Spinal cord (tissue), 10 donors: ENCODE measurements around the gene TDRD10. TPM values are rescaled to one million over a fixed set of nuclear protein-coding genes. Genes with fewer than 3 reads are reported as not detected.

Experiments
- DNase-seq, 6 donors: peaks; one replicate each; pipeline versions ENCODE4 v3.0.0 to v3.0.0-alpha.2; 2013 to 2015; ENCODE audit warnings: low spot score in 6 of 6, low read depth in 4 of 6
- H3K27ac ChIP-seq: one replicate; pipeline ENCODE4 v1.5.1; 2013; ENCODE audit warnings: low read depth, low read length, control low read depth
- H3K27me3 ChIP-seq: one replicate; pipeline ENCODE4 v1.6.1; 2013; ENCODE audit warnings: low read length; ENCODE audit not compliant: control insufficient read depth, insufficient read depth
- H3K36me3 ChIP-seq: one replicate; pipeline ENCODE4 v1.6.1; 2013; ENCODE audit warnings: low read length; ENCODE audit not compliant: control insufficient read depth, insufficient read depth
- H3K4me1 ChIP-seq: one replicate; pipeline ENCODE4 v1.6.1; 2013; ENCODE audit warnings: low read length; ENCODE audit not compliant: control insufficient read depth, insufficient read depth
- H3K4me3 ChIP-seq: one replicate; pipeline ENCODE4 v1.5.1; 2013; ENCODE audit warnings: low read depth, low read length, control low read depth
- H3K9me3 ChIP-seq: one replicate; pipeline ENCODE4 v1.6.1; 2013; ENCODE audit warnings: low read length; ENCODE audit not compliant: control insufficient read depth, insufficient read depth
- WGBS: methylation state at CpG from one replicate; pipeline ENCODE4 v1.1.5; 2013; ENCODE audit warnings: missing lambda C conversion rate; ENCODE audit not compliant: insufficient coverage; 5-methylcytosine and 5-hydroxymethylcytosine counted together
- polyA plus RNA-seq, 2 donors: library from polyadenylated mRNA; unstranded; fragments of 120-200 nt; gene quantifications; one replicate each; pipeline ENCODE4 v1.2.1, GENCODE V29; 2013; ENCODE audit not compliant: insufficient read length in 2 of 2
- total RNA-seq, 2 donors: library from RNA; depleted of rRNA in 1 of 2; stranded (reverse); fragments of 120-200 nt in 1 of 2; fragments of >200 nt in 1 of 2; gene quantifications; one replicate each; pipeline versions ENCODE4 v1.2.3 to v1.2.4, GENCODE V29; 2013 to 2014
- donor health status: healthy.

Gene TDRD10
- total and polyA plus RNA-seq, 4 donors: 0.40 to 3.1 (median 1.5) TPM

- H3K27ac ChIP-seq: no peak overlapping the region
- H3K36me3 ChIP-seq: no peaks in the 10 kb centered on the region
- H3K4me1 ChIP-seq: no peaks in the 10 kb centered on the region
- no peak for DNase-seq
- no peak overlapping the region for H3K4me3 ChIP-seq
- H3K27me3 ChIP-seq: peaks cover 13% of the 10 kb centered on the region
- WGBS: 76% methylated on average over 1 of the region's 1 CpG
- no peaks in the 10 kb centered on the region for H3K9me3 ChIP-seq
Observed at GRCh38 chr1:154490317-154490716, 11.7 kb upstream of the TDRD10 start.

GRCh38 chr1:154492115-154492514 is 9.9 kb upstream of the TDRD10 start:
- Histone ChIP-seq H3K27me3 (peaks cover 16% of the 10 kb centered on the region), H3K4me1 (no peaks in the 10 kb centered on the region), H3K9me3 (no peaks in the 10 kb centered on the region), H3K27ac (peak overlapping the region; percentile 25), H3K4me3 (no peak overlapping the region), H3K36me3 (no peaks in the 10 kb centered on the region)
- DNase-seq: no peak
- WGBS: 93% methylated on average over 2 of the region's 4 CpGs

GRCh38 chr1:154493276-154493675 is 8.7 kb upstream of the TDRD10 start:
- 5% methylated on average over 6 of the region's 8 CpGs for WGBS
- Histone ChIP-seq H3K4me1 (no peaks in the 10 kb centered on the region), H3K27ac (no peak overlapping the region), H3K9me3 (no peaks in the 10 kb centered on the region), H3K4me3 (no peak overlapping the region), H3K36me3 (no peaks in the 10 kb centered on the region), H3K27me3 (peaks cover 16% of the 10 kb centered on the region)
- DNase-seq: peak in 2 of 6 donors; percentile 13 to 29

- WGBS: 100% methylated on average over 3 of the region's 8 CpGs
- no peaks in the 10 kb centered on the region for H3K4me1 ChIP-seq
Observed at GRCh38 chr1:154495496-154496273, 6.3 kb upstream of the TDRD10 start.

GRCh38 chr1:154496383-154496782 is 5.6 kb upstream of the TDRD10 start:
- H3K4me3 ChIP-seq: no peak overlapping the region
- H3K27ac ChIP-seq: no peak overlapping the region
- H3K36me3 ChIP-seq: no peaks in the 10 kb centered on the region
- H3K9me3 ChIP-seq: no peaks in the 10 kb centered on the region
- WGBS: 80% methylated on average over 1 of the region's 5 CpGs
- peaks cover 29% of the 10 kb centered on the region for H3K27me3 ChIP-seq
- DNase-seq: no peak
- peaks cover 2% of the 10 kb centered on the region for H3K4me1 ChIP-seq

More at GRCh38 chr1:154495496-154496273, 6.3 kb upstream of the TDRD10 start:
- no peak overlapping the region for H3K27ac ChIP-seq
- no peaks in the 10 kb centered on the region for H3K9me3 ChIP-seq
- H3K36me3 ChIP-seq: no peaks in the 10 kb centered on the region
- no peak overlapping the region for H3K4me3 ChIP-seq
- peaks cover 27% of the 10 kb centered on the region for H3K27me3 ChIP-seq
- DNase-seq: no peak

GRCh38 chr1:154497026-154497806 is 4.8 kb upstream of the TDRD10 start:
- no peak overlapping the region for H3K4me3 ChIP-seq
- H3K9me3 ChIP-seq: no peaks in the 10 kb centered on the region
- no peaks in the 10 kb centered on the region for H3K36me3 ChIP-seq
- no peak for DNase-seq
- peaks cover 8% of the 10 kb centered on the region for H3K4me1 ChIP-seq
- H3K27ac ChIP-seq: no peak overlapping the region
- peaks cover 35% of the 10 kb centered on the region for H3K27me3 ChIP-seq
- 36% methylated on average over 3 of the region's 5 CpGs for WGBS

- Histone ChIP-seq H3K9me3 (peaks cover 2% of the 10 kb centered on the region), H3K27ac (no peak overlapping the region), H3K27me3 (peaks cover 51% of the 10 kb centered on the region), H3K4me1 (peaks cover 12% of the 10 kb centered on the region), H3K36me3 (no peaks in the 10 kb centered on the region), H3K4me3 (no peak overlapping the region)
- DNase-seq: no peak
- WGBS: no CpG with 5 or more reads among the region's 1 CpG
Observed at GRCh38 chr1:154499446-154499845, 2.6 kb upstream of the TDRD10 start.

GRCh38 chr1:154500533-154500932 is 1.5 kb upstream of the TDRD10 start:
- Histone ChIP-seq H3K36me3 (no peaks in the 10 kb centered on the region), H3K27ac (no peak overlapping the region), H3K27me3 (peaks cover 56% of the 10 kb centered on the region), H3K4me1 (peaks cover 12% of the 10 kb centered on the region), H3K9me3 (peaks cover 2% of the 10 kb centered on the region), H3K4me3 (peak overlapping the region; percentile 16)
- 84% methylated on average over 8 of the region's 8 CpGs for WGBS
- DNase-seq: no peak

- WGBS: 2% methylated on average over 54 of the region's 54 CpGs
- no peak overlapping the region for H3K27ac ChIP-seq
- peak overlapping the region; percentile 28 for H3K4me3 ChIP-seq
- H3K4me1 ChIP-seq: peaks cover 12% of the 10 kb centered on the region
- H3K36me3 ChIP-seq: no peaks in the 10 kb centered on the region
- peaks cover 2% of the 10 kb centered on the region for H3K9me3 ChIP-seq
- H3K27me3 ChIP-seq: peaks cover 58% of the 10 kb centered on the region
- DNase-seq: no peak
Observed at GRCh38 chr1:154501423-154502065, 475 bp upstream of the TDRD10 start.
